Chondrocyte (in vitro differentiated cells): ENCODE data around the gene PLXND1. TPM values are rescaled to one million over a fixed set of nuclear protein-coding genes. Genes with fewer than 3 reads are reported as not detected.

ENCODE experiments used
- DNase-seq: peaks from one replicate; pipeline ENCODE4 v3.0.0; 2021; ENCODE audit warnings: mixed read lengths, low spot score
- H3K27ac Mint-ChIP-seq: one replicate; pipeline ENCODE4 v1.8.0; 2021; ENCODE audit warnings: mild to moderate bottlenecking, moderate library complexity, mixed read lengths; ENCODE audit not compliant: unreplicated experiment
- H3K27me3 Mint-ChIP-seq: 2 replicates; pipeline ENCODE4 v1.8.0; 2021; ENCODE audit warnings: low read depth, mixed read lengths
- H3K36me3 Mint-ChIP-seq: 2 replicates; pipeline ENCODE4 v1.8.0; 2021; ENCODE audit warnings: low read depth, mixed read lengths
- H3K4me1 Mint-ChIP-seq: 2 replicates; pipeline ENCODE4 v1.8.0; 2021; ENCODE audit warnings: low read depth, mild to moderate bottlenecking, mixed read lengths
- H3K4me3 Mint-ChIP-seq: one replicate; pipeline ENCODE4 v1.8.0; 2021; ENCODE audit warnings: mild to moderate bottlenecking, moderate library complexity, mixed read lengths; ENCODE audit not compliant: unreplicated experiment
- H3K9me3 Mint-ChIP-seq: 2 replicates; pipeline ENCODE4 v1.8.0; 2021; ENCODE audit warnings: low read depth, mixed read lengths
- CTCF ChIP-seq: fragments of 200-600 bp; sonication (generic); IDR thresholded peaks from 2 replicates; pipeline ENCODE4 v1.5.0; 2021; ENCODE audit warnings: antibody characterized with exemption, mild to moderate bottlenecking, moderate library complexity
- total RNA-seq: library from RNA; stranded (reverse); gene quantifications from 3 replicates; pipeline ENCODE4 v1.2.1, GENCODE V29; 2021

Gene PLXND1
- total RNA-seq, 1 donor from 2014 or later = 267 TPM

GRCh38 chr3:129526121-129526900, 80.2 kb downstream of the PLXND1 start:
- H3K27ac Mint-ChIP-seq = no peak overlapping the region
- DNase-seq = no peak
- H3K4me1 Mint-ChIP-seq = peaks cover 20% of the 10 kb centered on the region

DNA sequence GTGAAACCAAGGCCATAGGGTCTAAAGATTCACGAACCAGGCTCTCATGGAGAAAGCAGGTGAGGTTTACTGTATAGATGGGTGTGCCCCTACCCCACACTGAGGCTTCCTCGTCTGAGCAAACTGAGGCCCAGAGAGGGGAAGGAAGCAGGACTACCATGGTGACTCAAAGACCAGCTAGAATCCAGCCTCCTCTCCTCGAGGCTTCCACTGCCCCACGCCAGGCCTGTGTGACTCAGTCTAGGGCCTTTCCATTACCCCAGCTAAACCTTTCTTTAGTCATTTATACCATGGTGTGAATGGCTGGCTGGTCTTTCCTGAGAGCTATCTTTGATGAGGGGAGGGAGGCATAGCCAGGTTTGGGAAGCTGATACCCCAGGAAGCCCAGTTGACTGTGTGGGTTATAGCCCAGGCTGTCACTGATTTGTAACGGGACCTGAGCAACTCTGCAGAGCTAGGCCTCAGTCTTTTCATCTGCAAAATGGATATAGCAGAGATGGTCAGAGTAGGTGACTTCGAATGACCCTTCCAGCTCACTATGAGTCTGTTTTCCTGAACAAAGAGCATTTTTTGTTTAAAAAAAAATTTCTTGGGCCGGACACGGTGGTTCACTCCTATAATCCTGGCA, 81.0 kb downstream of the PLXND1 start:
- no peak for TF ChIP-seq CTCF
- no peak for DNase-seq
- peaks cover 17% of the 10 kb centered on the region for H3K4me1 Mint-ChIP-seq
- no peak overlapping the region for H3K27ac Mint-ChIP-seq
- H3K36me3 Mint-ChIP-seq = no peaks in the 10 kb centered on the region
- H3K4me3 Mint-ChIP-seq = no peak overlapping the region
- H3K9me3 Mint-ChIP-seq = no peaks in the 10 kb centered on the region
- no peaks in the 10 kb centered on the region for H3K27me3 Mint-ChIP-seq

More at GRCh38 chr3:129526121-129526900, 80.2 kb downstream of the PLXND1 start:
- Mint-ChIP-seq H3K27me3 (no peaks in the 10 kb centered on the region), H3K9me3 (no peaks in the 10 kb centered on the region), H3K36me3 (no peaks in the 10 kb centered on the region), H3K4me3 (no peak overlapping the region)
- TF ChIP-seq CTCF = no peak

- Mint-ChIP-seq H3K4me3 (no peak overlapping the region), H3K27me3 (no peaks in the 10 kb centered on the region), H3K4me1 (peaks cover 8% of the 10 kb centered on the region), H3K9me3 (no peaks in the 10 kb centered on the region), H3K36me3 (peaks cover 1% of the 10 kb centered on the region), H3K27ac (no peak overlapping the region)
- no peak for TF ChIP-seq CTCF
- no peak for DNase-seq
Measured at GRCh38 chr3:129524081-129524480, 82.4 kb downstream of the PLXND1 start.

GRCh38 chr3:129522953-129523352, 83.5 kb downstream of the PLXND1 start:
- no peak for DNase-seq
- Mint-ChIP-seq H3K27me3 (no peaks in the 10 kb centered on the region), H3K36me3 (peaks cover 1% of the 10 kb centered on the region), H3K4me3 (no peak overlapping the region), H3K9me3 (no peaks in the 10 kb centered on the region), H3K4me1 (peaks cover 6% of the 10 kb centered on the region), H3K27ac (no peak overlapping the region)
- TF ChIP-seq CTCF = no peak

DNA sequence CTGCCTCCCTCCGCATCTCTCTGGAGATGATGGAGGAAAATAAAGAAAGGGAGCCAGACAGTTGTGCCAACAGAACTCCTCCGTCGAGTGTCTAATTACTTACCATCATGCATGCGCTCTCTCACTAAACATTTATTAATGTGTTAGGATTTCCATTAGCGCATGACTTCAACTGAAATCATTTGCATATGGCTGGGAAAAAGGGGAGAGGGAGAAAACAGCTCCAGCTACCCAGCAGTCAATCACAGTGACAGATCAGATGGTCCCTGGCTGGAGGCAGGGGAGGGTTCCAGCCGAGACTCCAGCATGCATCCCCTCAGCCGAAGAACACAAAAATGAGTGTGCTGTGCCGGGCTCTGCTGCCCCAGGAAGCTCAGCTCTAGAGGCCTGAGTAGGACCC, 84.9 kb downstream of the PLXND1 start:
- H3K27ac Mint-ChIP-seq = no peak overlapping the region
- peaks cover 3% of the 10 kb centered on the region for H3K4me1 Mint-ChIP-seq
- no peaks in the 10 kb centered on the region for H3K27me3 Mint-ChIP-seq
- no peak overlapping the region for H3K4me3 Mint-ChIP-seq
- H3K9me3 Mint-ChIP-seq = no peaks in the 10 kb centered on the region
- peaks cover 5% of the 10 kb centered on the region for H3K36me3 Mint-ChIP-seq
- TF ChIP-seq CTCF = no peak
- DNase-seq = no peak
